ENCODE measurements around the gene HRCT1.
"Not testable (repeated sequence)": the region's sequence is repeated elsewhere in the genome, so short reads cannot be mapped to it uniquely, and the experiment has no call there.

Gene HRCT1

DNA sequence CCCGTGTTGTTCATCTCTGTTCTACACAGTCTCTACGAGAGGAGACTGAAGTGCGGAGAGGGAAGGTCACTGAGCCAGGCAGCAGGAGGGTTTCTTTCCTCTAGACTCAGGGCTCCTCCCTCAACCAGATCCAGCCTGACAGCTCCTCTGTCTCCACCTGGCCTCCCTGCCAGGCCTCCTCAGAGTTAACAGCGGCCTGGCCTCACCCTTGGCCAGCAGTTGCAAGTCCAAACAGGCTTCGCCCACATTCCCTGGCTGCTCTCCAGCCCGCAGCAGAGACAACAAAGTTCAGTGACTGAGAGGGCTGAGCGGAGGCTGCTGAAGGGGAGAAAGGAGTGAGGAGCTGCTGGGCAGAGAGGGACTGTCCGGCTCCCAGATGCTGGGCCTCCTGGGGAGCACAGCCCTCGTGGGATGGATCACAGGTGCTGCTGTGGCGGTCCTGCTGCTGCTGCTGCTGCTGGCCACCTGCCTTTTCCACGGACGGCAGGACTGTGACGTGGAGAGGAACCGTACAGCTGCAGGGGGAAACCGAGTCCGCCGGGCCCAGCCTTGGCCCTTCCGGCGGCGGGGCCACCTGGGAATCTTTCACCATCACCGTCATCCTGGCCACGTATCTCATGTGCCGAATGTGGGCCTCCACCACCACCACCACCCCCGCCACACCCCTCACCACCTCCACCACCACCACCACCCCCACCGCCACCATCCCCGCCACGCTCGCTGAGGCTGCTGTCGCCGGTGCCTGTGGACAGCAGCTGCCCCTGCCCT is at the start of gene HRCT1:
TSS of gene HRCT1 (plus strand) at position 291 of the 768 bp plus-strand sequence. CDS start at position 377, 86 bp downstream.
- no peak for DNase-seq

DNA sequence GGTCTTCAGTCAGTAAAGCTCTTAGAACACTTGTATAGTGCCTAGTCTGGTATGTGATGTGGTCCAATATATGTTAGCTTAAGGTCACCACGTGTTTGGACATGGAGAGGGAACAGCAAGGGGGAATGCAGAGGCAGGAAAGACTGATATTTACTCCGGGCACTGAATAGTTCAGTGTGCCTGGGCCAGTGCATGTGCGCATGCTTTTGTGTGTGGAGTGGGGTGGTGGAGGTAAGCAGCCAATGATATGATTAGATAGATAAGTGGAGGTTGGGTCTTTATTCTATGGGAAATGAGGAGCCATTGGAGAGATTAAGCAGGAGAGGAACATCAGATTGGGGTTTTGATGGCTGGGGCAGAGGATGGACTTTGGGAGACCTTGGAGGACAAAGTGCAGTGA is 49.8 kb upstream of the HRCT1 start:
- DNase-seq: no peak

DNA sequence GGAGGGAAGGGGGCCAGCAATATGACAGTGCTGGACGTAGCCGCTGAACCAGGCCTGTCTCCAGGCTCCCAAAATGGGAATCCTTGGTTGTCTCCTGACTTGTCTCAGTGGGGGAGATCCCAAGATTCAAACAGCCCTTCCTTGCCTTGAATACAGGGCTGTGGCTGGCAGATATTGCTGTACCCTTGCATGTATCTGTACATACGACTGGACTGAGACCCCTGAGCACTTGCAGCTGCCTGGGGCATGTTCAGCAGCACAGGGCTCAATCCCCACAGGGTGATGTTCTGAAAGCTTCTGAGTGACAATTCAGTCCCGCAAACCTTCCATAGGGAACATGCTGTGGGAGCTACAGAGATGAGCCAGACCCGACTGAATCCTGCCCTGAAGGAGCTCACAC is 49.1 kb upstream of the HRCT1 start:
- DNase-seq: no peak

DNA sequence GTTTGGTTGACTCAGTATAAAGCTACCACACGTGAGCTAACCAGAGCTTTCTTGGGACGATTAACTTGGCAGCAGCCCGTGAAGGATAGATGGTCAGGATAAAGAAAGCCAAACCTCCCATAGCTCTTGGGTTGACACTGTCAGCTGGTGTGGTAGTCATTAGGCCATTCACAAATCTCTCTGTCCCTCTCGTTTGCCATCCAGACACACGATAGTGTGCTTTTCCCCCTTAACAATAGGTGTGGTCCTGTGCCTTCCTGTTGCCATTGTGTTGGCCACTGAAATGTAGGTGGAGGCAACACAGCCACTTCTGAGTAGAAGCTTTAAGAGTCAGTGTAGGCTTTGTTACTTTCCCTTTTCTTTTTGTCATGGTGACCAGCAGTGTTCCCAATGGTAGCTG is 47.5 kb upstream of the HRCT1 start:
- DNase-seq: no peak

DNA sequence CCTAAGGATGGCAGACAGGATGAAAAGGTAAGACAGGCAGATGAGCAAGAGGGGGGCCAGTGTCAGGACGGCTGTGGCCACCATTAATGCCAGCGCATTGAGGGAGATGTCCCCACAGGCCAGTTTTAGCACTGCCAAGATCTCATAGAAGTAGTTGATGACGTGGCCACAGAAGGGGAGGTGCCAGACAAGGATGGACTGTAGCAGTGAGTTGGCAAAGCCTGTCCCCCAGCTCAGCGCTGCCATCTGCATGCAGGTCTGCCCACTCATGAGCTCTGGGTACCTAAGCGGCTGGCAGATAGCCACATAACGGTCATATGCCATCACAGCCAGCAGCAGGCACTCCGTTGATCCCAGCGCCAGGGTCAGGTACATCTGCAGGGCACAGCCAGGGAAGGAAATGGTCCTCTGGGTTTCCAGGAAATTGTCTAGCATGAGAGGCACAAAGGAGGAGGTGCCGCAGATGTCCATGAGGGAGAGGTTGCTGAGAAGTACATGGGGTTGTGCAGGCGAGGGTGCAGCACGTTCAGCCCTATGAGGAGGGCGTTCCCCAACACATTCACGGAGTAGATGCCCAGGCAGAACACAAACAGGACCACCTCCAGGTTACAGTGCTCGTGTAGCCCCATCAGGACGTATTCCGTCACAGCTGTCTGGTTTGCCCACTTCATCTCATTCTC is 46.6 kb upstream of the HRCT1 start:
- no peak for DNase-seq

DNA sequence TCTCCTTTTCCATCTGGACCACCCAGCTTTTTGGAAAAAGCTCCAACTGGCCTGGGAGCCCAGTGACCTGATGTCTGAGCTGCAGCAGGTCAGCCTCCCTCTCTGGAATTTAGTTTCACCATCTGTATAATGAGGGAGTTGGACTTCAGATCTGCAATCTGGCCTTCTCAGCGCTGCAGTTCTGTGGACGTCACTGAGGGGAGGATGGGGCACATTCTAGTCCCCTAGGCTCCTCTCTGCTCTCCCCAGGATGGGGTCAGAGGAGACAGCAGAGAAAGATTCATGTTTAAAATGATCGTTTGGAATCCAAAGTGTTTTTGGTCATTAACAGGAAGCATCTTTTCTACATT is 46.0 kb upstream of the HRCT1 start:
- DNase-seq: no peak

DNA sequence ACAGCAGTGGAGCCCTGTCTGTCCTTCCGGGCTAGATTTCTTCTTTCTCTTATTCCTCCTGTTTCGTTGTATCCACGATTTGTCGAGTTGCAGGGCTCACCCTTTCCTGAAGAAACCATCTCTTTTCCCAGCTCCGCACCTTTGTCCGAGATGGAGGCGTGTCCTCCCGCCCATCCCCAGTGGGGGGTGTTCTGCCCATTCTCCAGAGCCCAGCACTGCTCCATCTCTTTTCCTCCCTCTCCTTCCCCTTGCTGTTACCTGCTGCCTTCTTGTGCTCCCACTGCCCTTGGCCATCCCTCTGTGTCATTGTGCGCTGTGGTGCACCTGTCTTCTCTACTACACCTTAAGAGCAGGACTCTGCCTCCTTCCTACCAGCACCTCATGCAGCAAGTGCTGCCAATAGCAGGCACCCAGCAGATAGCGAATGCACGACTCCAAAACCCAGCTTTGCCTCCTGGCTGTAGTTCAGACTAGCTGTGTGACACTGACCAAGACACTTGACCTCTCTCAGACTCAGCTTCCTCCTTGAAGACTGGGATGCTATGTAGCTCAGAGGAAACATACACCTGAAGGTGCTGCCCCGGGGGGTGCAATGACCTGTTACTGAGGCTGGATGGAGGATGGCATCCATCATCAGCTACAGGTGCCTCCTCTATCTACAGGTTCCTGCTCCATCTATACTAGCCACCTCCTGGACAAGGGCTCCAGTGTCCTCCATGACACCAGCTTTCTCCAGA is 44.7 kb upstream of the HRCT1 start:
- DNase-seq: no peak

DNA sequence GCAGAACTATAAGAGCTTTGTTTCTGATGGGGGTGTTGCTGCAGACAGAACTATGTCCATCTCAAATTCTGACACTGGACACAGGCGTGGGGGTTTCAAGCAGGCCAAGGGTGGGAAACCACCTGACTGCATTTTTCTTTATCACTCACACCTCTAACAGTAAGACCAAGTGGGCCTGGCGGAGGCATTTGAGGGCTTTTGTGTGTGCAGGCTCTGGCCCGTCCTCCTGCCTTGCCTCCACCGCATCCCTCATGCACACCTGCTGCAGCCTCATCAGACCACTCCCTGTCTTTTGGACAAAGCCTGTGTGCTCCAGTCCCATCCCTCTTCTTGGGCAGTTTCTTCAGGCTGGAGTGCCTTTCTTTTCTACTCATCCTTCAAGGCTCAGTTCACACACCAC is 43.7 kb upstream of the HRCT1 start:
- no peak for DNase-seq

DNA sequence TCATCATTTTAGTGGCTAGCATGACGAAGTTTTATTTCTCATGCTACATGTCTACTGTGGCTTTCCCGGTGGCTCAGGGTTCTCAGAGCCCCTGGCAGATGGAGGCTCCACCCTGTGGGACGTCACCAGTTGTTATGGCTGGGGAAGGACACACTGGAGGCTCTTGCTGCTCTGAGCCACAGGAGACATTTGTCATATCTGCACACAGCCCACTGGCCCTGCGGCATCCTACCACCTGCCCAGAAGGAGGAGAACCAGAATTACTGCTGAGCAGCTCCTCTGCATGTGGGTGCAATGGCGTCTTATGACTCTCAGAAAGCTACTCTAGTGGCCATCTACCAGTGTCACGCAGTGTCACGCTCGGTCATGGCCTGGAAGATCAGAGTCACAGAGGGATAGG is 42.4 kb upstream of the HRCT1 start:
- DNase-seq: no peak

DNA sequence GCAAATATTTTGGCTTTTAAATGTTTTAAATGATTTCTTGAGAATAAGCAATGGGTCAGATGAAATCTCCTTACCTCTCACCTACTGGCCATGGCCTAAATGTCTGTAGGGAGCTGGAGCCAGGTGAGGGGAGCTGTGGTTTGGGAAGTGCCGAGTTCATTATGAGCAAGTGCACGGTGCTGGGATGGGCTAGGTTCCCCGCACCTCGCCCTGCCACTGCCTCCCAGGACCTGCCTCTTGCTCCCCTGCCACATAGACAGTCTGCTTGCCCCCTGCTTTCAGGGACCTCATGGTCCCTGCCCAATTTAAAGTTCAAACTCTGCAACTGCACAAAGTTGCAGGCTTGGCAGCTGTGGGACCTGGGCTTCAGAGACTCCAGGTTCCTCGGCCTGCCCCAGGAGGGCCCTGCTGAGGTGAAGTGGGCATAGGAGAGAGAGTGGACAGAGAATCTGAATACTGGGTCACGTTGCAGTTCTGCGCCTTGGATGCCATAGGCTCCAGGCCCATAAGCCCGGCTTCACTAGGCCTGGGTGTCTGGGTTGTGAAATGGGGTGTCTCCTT is 41.2 kb upstream of the HRCT1 start:
- DNase-seq: no peak

DNA sequence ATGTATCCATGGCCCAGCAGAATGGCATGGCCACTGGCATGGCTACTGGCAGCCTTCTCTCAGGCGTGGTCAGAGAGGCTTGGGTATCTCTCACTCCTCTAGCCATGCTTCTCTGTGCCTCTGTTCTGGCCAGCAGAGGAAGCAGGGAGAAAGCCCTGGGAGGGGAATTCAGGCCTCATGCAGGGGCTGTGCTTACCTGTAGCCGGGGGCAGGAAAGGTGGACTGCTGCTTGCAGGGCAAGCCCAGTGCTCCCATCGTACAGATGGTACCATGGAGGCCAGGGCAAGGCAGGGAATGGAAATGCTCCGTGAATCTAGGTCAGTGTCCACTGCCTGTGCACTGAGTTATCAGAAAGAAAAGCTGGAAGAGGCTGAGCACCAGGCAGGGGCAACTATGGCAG is 38.5 kb upstream of the HRCT1 start:
- DNase-seq: no peak

DNA sequence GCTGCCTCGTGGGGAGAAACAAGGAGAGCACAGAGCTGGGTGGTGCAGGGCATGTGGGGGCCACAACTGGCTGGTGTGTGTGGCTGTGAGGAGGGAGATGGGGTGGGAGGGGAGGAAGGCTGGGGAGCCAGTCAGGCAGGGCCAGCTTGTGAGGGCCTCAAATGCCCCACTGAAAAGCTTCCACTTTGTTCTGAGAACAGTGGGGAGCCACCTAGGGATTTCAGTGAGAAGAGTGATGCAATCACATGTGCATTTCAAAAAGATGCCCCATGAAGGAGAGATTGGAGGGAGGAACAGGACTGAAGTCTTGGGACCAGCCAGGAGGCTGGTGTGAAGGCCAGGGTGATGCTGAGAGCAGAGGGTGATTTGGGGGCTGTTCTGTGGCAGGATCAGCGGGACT is 37.1 kb upstream of the HRCT1 start:
- DNase-seq: no peak

DNA sequence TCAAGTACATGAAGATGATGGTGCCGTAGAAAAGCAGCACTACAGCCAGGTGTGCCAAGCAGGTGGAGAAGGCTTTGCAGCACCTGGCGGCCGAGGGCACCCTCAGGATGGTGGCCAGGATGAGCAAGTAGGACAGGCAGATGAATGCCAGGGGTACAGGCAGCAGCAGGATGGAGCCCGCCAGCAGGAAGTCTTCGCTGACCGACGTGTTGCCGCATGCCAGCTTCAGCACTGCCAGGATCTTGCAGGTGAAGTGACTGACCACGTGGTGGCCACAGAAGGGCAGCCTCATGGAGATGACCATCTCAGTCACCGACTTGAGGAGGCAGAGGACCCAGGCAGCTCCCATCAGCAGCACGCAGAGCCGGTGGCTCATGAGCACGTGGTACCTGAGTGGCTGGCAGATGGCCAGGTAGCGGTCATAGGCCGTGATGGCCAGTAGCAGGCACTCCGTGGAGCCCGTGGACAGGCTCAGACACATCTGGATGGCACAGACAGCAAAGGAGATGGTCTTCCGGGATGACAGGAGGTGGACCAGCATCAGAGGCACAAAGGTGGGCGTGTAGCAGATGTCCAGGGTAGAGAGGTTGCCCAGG is 36.3 kb upstream of the HRCT1 start:
- DNase-seq: no peak

DNA sequence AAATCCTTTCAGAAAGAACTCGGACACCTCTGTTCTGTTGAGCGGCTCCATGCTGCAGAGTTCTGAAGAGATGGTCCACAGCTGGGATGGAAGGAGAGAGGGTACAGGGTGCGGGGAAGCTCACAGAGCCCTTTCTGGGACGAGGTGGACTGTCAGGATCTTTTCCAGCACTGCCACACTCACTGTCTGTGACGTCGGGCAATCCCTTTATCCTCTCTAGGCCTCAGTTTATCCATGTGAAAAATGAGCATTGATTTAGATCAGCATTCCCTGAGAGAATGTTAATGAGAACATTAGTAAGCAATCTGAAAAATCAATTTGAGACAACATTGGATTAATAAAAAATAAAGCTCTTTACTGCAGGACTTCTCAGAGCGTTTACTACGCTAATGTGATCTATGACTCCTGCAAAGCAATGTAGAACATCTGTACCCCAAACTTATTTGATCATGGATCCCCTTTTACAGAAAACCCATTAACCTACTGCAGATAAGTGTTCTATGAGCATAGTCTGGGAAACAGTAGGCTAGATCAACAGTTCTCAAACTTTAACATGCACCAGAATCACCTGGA is 35.6 kb upstream of the HRCT1 start, which contains the start of gene OR13J1:
TSS of gene OR13J1 (minus strand) at position 51 of the 573 bp plus-strand sequence. CDS start at position 51, 0 bp downstream.
- DNase-seq: no peak

DNA sequence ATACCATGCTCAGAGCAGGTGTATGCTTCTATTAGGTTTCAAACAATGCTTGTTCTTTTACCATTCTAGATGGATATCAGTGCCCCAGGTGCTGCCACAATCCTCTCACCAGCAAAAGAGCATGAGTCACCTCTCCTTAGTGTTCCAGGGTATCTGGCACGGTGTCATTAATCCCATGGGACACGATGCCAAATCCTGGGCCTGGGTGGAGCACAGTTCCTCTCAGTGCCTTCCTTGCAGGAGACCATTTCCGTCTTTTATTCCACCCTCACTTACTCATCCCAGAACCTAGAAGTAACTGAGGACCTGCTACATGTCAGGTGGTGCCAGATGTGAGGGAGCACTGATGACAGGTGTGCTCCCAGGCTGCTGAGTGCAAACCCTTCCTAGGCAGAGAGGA is 34.5 kb upstream of the HRCT1 start:
- no peak for DNase-seq

DNA sequence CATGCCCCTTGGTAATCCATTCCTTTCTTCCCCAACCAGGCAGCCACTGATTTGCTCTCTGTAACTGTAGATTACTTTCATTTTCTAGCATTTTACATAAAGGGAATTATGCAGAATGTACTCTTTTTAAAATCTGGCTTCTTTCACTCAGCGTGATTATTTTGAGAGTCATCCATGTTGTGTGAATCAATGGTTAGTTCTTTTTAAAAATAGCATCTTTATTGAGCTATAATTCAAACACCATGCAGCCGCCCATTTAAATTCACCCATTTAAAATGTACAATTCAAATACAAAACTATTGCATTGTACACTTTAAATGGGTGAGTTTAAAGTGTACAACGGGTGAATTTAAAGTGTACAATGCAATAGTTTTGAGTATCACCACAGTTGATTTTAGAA is 33.5 kb upstream of the HRCT1 start:
- no peak for DNase-seq

DNA sequence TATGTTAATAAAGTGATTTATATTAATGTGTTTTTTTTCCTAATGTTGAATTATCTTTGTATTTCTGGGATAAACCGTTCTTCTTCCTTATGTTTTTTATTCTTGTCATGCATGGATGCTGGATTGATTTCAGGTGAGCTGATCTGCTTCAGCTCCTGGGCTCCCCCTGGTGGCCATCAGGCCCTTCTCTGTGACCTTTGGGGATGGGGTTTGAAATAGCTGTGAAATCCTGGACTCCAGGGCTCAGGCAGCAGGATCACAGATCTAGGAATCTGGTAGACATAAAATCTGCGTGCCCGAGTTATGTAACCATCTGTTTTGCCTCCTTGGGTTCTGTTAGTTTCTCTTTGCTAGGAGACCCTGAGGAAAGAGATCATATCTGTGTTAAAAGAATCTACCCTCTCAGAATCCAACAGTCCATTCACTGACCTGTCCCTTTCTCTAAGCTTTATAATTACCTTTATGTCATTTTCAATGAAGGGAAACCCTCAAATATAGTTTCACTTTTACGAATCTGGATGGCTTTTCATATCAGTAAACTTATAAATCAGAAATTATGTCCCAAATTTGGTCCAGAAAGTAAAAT is 23.6 kb upstream of the HRCT1 start:
- peak; percentile 79 for DNase-seq

DNA sequence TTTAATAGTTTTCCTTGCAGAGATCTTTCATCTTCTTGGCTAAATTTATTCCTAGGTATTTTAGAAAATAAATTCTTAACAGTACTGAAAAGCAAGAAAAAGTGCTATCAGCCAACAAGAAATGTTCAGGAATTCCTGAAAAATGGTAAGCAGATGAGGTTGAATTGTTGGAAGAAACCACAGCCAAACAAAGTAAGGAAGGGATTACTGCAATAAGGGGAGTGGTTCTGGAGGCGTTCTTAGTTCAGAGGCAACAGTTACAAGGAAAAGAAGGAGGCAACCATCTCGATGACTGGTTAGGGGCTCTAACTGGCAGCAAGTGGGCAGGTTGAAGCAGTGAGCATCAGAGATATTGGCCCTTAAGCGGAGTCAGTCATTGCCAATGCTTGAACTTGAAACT is 23.0 kb upstream of the HRCT1 start:
- DNase-seq: no peak

DNA sequence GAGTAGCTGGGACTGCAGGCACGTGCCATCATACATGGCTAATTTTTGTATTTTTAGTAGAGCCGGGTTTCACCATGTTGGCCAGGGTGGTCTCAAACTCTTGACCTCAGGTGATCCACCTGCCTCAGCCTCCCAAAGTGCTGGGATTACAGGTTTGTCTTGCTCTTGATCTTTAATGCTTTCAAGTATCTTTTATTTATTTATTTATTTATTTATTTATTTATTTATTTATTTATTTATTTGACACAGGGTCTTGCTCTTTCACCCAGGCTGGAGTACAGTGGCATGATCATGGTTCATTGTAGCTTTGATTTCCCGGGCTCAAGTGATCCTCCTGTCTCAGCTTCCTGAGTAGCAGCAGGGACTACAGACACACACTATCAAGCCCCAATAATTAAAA is 21.1 kb upstream of the HRCT1 start:
- DNase-seq: not testable (repeated sequence)

DNA sequence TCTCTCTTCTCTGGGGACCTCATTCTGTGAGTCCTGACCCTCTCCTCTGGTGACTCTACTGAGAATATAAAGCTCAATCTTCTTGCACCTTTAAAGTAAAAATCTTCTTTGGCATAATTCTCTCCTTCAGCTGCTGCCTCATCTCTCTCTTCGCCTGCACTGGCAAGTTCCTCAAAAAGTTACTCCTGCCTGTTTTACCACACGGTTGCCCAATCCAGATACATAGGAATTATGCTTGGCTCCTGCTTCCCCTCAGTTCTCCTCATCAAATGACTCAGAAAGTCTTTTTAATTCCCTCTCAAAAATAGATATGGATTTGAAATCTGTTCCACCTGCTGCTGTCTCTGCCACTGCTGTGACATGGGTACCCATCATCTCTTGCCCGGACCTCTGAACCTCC is 14.4 kb upstream of the HRCT1 start:
- DNase-seq: peak; percentile 67

DNA sequence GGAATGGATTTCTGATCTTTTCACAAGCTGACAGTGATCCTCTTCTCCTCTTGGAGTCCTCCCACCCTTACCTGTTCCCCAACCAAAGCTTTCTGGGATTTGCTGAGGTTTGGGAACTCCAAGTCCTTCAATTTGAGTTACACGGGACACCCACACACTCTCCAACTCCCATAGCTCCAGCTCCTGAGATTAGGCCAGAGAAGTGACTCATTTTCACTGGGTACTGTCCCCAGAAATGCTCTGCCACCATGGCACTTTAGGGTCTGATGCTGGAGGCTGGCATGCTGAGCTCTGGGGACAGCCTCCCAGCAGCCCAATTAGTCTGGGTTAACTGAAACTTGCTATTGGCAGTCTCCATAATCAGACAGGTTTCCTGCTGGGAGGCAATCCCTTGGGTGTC is 14.0 kb upstream of the HRCT1 start:
- DNase-seq: peak; percentile 39

DNA sequence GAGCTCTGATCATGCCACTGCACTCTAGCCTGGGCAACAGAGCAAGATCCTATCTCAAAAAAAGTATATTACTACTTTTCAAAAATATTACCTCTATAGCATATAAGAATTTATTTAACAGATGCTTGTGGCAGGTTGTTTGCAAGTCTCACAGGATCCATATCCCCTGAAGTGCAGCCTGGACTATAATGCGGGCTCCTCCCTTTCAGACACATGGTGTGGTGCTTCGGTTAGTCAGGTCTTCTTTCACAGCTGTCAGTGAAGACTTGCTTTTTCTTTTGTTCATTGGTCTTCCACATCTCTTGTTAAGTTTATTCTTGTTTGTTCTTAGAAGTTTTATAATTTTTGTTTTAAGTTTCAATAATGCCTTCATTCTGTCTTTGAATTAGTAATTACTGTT is 9.4 kb upstream of the HRCT1 start:
- no peak for DNase-seq

Measured in suppressor macrophage treated with lipopolysaccharide for 4 hours (primary cell).